ENCODE results near the gene NEK6.

DNA sequence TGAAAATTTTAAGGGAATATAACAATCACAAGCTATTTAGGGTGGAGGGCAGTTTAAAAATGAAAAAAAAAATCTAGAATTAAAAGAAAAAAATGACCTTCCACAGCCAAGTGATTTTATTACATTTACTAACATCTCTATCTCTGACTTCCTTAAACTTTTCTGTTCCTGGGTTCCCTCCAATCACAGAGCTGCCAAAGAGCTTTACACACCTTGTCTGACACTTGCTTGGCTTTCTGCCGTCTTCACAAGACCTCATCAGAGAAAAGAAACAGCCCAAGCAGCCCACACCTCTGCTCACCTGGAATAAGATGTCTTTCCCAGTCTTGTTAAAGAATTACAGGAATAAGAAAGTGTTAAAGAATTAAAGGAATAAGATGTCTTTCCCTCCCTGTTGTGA lies 118.6 kb downstream of the NEK6 start:
- no peak for TF ChIP-seq CTCF (IDR thresholded peaks at IDR 0.05)
- no peak for TF ChIP-seq POLR2A (IDR thresholded peaks at IDR 0.05)

Data from esophagus squamous epithelium (tissue), 4 donors.